Measurements from ENCODE around the gene CPXM1.

The CPXM1 gene

DNA sequence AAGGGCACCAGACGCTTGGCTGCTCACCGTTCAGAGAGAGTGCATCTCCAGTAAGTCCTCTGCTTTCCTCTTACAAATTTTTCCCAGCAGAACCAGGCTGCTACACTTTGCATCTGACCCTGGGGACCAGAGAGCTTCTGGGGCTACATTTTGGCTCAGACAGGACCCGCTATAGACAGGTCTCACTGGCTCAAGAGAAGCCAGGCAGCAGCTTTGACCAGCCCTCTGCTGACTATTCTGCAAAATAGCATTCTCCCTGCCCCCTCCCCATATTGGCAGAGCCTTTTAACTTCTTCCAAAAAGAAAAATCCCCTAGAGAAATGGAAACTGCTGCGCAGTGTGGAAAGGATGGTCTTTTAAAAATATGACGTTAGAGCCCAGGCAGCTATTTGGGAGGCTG is 37.2 kb downstream of the CPXM1 start:
- no peak for DNase-seq (ENCODE audit: low read depth)

- DNase-seq (ENCODE audit: low read depth), result no peak
Observed at GRCh38 chr20:2762578-2763131, 37.8 kb downstream of the CPXM1 start.

- no peak for DNase-seq (ENCODE audit: low read depth)
Observed at GRCh38 chr20:2761885-2762284, 38.5 kb downstream of the CPXM1 start.

DNA sequence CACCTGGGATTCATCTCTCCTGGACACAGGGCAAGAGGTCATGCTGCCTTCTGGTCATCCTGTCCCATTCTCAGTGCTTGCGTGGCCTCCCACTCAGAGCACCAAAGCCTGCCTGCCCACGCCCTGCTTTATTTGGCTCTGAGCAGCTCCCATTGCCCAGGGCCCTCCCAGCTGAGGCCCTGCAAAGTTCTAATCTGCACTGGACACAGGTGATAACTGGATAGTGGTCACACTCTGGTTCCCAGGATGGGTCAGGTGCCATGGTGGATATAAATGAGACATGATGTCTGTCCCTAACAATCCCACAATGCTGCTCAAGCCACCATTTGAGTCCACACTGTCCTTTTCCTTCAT is 39.5 kb downstream of the CPXM1 start:
- DNase-seq (ENCODE audit: low read depth), result no peak

DNA sequence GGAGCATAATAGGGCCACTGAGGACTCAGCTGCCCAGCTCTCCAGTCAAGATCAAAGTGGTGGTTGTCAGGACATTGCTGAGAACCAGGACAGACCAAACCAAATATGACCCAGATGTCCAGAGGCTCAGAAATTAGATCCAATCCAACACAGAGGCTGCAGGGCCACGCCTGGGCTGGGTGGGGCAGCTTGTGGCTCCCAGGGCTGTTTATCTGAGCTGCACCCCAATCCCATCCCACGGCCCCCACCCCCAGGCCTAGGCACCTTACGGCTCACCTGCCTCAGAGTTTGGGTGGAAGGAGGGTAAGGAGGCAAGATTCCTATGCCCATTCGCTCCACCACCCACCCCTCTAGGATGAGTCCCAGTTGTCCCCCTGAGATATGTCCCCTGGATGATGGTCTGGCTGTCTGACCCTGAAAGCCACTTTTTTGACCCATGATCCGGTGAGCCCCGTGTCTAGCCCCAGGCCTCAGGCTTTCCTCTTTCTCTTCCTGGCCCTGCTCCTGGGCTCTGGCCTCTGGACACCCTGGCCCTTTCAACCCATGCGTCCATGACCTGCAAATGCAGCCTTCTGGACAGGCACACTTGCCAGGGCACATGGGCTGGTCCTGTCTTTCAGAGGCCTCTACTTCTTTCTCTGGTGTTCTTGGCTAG is 40.0 kb downstream of the CPXM1 start:
- DNase-seq (ENCODE audit: low read depth), result no peak

GRCh38 chr20:2759603-2760296 is 40.7 kb downstream of the CPXM1 start:
- DNase-seq (ENCODE audit: low read depth), result no peak

- DNase-seq (ENCODE audit: low read depth), result no peak
Observed at GRCh38 chr20:2759143-2759542, 41.3 kb downstream of the CPXM1 start.

DNA sequence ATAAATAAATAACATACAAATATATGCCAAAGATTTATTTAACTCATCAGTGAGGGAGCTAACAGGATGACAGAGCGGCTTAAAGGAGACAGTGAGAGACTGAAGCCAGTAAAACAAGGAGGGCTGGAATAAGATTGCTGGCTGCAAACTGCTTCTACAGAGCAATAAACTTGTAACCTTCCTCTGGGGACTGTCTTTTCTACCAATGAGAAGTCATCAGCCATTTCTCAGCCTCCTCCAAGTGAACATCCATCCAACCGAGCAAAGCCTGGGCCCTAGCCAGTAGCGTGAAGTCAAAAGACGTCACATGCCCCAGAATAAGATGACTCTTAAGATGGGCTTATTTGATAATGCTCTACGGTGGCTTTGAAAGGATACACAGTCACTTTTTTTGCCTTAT is 42.5 kb downstream of the CPXM1 start:
- DNase-seq (ENCODE audit: low read depth), result no peak

DNA sequence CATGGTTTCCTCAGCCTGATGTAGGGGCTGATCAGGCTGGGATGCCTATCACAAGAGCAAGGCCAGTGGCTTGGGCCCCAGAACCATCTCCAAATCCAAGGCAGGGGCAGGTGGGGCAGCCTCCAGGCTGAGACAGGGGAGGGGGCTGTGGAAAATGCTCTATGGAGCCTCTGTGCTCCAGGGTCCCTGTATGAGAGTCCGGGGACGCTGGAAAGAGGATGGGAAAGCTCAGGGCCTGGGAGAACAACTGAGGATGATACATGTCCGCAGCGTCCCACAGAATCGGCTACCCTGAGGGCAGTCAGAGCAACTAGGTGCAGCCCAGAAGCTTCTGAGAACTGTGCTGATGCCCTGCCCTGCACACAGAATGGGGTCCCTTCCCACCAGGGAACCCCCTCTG is 43.4 kb downstream of the CPXM1 start:
- DNase-seq (ENCODE audit: low read depth), result no peak

GRCh38 chr20:2756056-2756611 is 44.3 kb downstream of the CPXM1 start:
- no peak for DNase-seq (ENCODE audit: low read depth)

GRCh38 chr20:2755451-2756055 is 44.9 kb downstream of the CPXM1 start:
- no peak for DNase-seq (ENCODE audit: low read depth)

- DNase-seq (ENCODE audit: low read depth), result no peak
Observed at GRCh38 chr20:2754424-2754823, 46.0 kb downstream of the CPXM1 start.

GRCh38 chr20:2753461-2754040 is 46.9 kb downstream of the CPXM1 start:
- DNase-seq (ENCODE audit: low read depth), result no peak

GRCh38 chr20:2752567-2753460 is 47.6 kb downstream of the CPXM1 start:
- DNase-seq (ENCODE audit: low read depth), result peak; percentile 30

DNA sequence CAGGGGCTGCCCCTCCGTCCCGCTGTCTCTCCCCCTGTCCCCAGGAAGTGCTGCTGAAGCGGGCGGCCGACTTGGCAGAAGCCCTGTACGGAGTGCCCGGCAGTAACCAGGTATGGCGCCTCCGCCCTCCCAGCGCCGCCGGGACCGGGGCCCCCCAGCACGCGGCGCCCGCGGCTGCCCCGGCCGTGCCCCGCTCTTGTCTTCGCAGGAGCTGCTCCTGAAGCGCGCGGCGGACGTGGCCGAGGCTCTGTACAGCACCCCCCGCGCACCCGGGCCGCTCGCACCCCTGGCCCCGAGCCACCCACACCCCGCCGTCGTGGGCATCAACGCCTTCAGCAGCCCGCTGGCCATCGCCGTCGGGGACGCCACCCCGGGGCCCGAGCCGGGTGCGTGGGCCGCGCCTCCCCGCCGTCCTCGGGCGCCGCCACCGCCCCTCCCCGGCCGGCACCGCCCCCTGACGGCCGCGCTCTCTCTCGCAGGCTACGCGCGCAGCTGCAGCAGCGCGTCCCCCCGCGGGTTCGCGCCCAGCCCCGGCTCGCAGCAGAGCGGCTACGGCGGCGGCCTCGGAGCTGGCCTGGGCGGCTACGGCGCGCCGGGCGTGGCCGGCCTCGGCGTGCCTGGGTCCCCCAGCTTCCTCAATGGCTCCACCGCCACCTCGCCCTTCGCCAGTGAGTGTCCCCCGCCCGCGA is 48.4 kb downstream of the CPXM1 start:
- DNase-seq (ENCODE audit: low read depth), result peak; percentile 44

DNA sequence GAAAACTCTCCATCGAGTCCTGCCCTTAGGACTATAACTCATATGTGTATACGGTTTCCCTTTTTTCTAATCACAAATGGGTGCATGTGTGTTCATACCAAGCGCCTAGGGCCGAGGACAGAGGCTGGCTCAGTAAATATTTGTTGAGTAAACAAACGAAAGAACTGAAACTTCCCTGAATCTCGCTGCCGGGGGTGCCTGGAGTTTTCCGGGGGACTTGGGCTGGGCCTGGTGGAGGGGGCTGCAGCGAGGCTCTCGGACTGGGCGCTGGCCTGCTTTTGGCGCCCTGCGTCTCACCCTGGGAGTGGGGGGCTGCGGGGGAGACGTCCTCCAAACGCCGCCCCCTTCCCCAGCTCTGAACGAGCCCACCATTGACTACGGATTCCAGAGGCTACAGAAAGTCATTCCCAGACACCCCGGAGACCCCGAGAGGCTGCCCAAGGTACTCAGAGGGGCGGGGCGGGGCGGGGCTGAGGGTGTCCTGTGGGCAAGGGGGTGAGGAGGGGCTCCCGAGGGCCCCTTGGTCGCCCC is 49.0 kb downstream of the CPXM1 start:
- no peak for DNase-seq (ENCODE audit: low read depth)

DNA sequence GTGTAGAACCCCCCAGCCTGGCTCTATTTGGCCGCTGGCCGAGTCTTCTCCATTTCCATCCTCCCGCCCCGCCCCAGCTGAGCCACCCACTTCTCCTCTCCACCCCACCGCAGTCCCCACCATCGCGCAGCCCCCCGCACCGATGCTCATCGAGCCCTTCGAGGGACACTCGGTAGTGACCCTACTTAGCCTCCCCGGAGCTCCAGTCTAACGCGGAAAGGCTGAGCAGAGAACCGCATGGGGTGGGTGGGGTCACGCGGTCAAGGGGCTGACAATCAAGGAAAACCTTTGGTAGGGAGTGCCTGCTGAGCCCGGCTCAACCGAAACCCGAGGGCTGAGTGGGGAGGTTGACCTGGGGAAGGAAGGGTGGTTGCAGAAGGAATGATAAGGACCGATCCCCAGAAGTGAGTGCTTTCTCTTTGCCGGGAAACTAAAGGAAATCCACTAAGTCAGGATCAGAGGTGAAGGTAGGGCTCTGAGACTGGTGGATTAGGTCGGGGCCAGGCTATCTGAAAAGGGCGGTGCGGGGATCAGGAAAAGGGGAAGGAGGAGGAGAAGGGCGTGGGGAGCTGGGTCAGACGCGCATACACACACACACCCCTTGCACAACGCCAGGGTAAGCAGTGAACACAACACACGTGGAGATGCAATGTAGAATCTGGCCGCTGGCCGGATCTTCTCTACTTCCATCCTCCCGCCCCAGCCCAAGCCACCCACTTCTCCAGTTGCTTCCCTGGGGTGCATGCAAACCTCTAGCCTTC is 49.8 kb downstream of the CPXM1 start:
- DNase-seq (ENCODE audit: low read depth), result no peak

- no peak for DNase-seq (ENCODE audit: low read depth)
Observed at GRCh38 chr20:2749951-2750490, 50.4 kb downstream of the CPXM1 start.

GRCh38 chr20:2749343-2749950 is 51.0 kb downstream of the CPXM1 start:
- no peak for DNase-seq (ENCODE audit: low read depth)

Measured in activated T-cell treated with anti-CD3 and anti-CD28 coated beads for 1 hour (primary cell).